Activated CD8-positive, alpha-beta memory T cell treated with anti-CD3 and anti-CD28 coated beads, Interleukin-2, amount 50 U/mL, for 4 hours (primary cell): ENCODE data around the gene PRSS56.
"Not testable (repeated sequence)": the region's sequence is repeated elsewhere in the genome, so short reads cannot be mapped to it uniquely, and the experiment has no call there.

Source experiments
- DNase-seq: peaks from one replicate; pipeline ENCODE4 v3.0.0-alpha.2; 2020

PRSS56 gene

DNA sequence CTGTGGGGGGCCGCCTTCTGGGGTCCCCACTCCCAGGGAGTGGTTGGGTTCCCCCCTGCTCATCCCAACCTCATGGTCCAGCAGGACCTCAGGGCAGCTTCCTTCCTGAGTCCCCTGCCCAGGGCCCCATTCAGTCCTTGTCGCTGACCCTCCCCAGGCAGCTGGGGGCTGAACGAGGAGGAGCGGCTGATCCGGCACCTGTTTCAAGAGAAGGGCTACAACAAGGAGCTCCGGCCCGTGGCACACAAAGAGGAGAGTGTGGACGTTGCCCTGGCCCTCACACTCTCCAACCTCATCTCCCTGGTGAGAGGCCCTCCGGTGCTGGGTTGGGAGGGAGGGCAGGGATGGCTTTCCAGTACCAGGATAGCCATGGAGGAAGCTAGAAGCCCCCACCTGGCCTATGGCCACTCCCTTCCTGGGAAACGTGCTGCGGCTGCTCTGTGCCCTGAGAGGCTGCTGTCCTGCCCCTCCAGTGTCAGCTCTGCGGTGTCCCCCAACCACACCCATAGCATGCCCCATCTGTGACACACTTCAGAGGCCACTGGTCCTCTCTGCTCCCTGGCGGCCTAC, 6.3 kb downstream of the PRSS56 start:
- no peak for DNase-seq

- no peak for DNase-seq
These were observed 7.8 kb downstream of the PRSS56 start for GRCh38 chr2:232527905-232528470.

DNA sequence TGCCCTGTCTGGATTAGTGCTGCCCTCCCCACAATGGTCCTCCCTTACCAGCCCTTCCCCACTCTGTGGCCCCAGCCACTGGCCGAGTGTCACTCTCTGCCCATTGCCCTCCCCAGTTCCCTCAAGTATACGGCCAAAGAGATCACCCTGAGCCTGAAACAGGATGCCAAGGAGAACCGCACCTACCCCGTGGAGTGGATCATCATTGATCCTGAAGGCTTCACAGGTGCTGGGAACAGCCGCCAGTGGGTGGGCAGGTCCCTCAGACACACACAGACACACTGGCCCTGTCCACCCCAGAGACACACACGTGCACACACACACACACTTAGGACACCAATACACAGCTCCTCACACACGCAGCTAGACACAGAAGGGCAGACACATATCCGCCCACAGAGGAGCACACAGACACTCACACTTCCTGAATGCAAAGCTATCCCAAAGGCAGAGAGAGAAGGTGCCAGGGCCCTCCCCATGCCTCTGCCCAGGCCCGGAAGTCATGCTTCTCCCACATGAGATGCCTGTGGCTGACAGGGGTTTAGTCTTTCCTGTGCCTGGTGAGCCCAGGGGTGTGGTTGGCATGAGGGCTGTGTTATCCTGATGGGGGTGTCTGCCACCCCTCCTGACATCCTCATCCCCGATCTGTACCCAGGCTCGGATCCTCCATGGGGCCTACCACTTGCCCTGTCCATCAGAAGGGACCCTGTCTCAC, 8.7 kb downstream of the PRSS56 start:
- DNase-seq = no peak

DNA sequence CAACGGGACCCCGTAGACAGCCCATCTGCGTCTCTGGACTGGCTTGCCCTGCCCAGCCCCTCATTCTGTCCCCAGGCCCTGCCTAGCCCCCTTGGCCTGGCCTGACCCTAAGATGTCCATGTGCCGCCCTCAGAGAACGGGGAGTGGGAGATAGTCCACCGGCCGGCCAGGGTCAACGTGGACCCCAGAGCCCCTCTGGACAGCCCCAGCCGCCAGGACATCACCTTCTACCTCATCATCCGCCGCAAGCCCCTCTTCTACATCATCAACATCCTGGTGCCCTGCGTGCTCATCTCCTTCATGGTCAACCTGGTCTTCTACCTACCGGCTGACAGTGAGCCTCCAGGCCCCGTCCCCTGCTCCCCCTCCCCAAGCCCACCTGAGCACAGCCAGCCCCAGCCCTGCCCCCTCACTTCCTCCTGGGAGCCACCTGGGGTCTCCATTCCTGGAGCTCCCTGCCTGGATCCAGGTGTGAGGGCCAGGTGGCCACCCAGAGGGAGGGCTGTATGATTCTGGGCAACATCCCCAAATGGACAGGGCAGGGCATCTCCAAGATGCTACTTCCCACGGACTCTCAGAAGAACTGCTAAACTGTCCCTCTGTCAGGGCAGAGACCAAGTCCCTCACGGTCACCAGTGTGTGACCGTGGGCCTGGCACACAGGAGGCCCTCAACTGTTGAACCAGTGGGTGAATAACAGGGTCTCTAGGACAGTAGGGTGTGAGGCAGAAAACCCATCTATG, 9.8 kb downstream of the PRSS56 start:
- DNase-seq = no peak

DNA sequence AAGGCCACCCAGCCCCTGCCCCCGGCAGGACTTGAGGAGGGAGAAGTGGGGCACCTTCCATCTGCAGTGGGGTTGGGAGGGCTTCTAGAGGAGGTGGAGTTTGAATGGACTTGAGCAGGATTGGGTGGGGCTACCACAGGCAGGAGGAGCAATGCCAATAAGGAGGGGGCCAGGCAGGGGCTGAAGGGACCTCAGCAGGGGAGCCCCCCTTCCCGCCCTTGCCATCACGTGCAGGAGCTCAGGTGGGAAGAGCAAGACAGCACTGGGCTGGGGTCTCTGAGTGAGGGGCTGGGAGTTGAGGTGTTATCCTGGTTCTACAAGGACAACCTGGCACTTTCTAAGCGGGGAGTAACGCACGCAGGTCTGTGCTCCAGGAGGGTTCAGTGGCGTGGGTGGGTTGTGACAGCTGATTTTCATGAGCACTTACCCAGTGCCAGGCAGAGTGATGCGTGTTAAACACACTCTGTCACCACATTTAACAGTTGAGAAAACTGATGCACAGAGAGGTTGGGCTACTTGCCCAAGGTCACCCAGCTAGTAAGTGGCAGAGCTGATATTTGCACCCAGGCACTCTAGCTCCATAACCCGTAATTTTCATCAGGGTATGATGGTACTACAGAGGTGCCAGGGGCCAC, 10.6 kb downstream of the PRSS56 start:
- DNase-seq = no peak

- no peak for DNase-seq
These were observed 12.2 kb downstream of the PRSS56 start for GRCh38 chr2:232532419-232532818.

GRCh38 chr2:232532821-232533220, 12.6 kb downstream of the PRSS56 start:
- DNase-seq = not testable (repeated sequence)

- no peak for DNase-seq
These were observed 13.9 kb downstream of the PRSS56 start for GRCh38 chr2:232533944-232534710.

DNA sequence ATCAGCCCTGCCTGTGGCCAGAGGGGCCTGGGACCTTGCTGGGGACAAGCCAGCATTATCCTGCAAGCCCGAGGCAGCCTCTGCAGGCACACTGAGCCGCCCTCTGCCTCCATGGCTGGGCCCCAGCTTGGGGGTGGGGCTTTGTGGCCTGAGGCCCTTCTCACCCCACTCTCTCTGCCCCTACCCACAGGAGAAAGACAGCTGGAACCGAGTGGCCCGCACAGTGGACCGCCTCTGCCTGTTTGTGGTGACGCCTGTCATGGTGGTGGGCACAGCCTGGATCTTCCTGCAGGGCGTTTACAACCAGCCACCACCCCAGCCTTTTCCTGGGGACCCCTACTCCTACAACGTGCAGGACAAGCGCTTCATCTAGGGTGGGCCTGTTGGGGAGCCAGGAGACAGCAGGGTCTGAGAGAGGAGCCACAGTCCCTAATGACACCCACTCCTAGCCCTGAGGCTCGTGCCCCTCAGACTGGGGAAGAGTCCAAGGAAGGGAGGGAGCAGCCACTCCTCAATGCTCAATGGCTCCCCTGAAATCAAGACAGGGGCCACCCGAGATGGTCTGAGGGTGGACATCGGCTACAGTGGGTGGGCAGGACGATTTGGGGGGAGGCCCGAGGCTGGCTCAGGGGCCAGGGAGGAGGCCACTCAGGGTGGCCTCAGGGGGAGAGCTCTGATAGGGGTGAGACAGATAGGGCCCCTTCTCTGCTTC, 14.9 kb downstream of the PRSS56 start:
- no peak for DNase-seq

DNA sequence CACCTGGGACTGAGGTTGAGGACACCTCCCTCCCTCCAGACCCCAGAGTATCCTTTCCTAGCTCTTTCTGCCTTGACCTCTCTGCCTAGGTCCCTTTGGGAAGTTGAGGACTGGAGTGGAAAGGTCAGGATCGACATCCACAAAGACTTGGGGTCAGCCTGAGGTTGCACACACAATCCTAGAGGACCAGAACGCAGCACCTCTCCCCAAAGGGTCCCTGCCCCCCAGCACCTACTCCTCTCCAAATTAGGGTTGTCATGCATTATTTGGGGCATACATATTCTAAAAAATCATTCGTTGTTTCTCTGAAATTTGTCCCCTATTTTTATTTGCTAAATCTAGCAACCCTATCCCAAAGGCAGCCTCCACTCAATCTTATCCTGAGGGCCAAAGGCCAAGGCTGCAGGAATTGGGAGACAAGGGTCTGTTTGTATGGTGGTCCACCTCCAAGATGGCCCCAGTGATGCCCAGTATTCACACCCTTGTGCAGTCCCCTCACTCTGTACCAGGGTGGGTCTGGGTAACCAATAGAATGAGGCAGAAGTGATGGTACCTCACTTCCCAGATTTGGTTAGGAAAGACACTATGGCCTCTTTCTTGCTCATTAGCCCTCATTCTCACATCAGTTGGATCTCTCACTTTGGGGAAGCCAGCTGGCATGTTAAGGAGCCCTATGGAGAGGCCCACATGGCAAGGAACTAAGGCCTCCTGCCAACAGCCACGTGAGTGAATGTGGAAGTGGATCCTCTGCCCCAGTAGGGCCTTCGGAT, 15.8 kb downstream of the PRSS56 start:
- DNase-seq = no peak

DNA sequence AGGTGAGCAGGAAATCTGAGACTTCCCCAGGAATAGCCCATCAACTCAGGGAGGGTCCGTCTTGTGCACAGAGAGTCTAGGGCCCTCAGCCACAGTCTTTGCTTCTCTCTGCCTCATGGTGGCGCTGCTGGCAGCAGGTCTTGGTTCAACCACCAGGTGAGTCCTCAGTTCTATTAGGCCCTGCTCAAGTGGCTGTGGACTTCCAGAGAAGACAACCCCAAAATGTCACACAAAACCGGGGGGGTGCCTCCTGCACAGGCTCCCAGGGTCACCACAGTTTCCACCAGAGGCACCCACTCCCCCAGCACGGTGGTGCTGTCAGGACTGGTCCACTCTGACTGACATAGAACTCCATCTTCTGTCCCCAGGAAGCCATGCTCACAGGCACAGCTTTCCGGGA, 16.9 kb downstream of the PRSS56 start:
- DNase-seq = no peak

DNA sequence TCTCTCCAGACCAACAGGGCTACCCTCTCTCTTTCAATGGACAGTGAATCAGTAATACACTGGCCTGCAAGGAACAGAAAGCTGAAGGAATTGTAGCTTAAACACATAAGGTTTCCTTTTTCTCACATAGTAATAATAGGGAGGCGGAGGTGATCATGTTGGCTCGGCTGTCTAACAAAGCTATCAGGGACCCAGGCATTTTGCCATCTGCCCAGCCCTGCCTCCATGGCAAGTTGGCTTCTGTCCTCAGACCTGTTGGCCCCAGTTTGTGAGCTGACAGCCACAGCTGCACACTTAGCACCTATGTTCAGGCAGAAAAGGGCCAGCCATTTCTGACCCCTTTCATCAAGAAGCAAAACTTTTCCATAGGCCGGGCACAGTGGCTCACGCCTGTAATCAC, 17.3 kb downstream of the PRSS56 start:
- DNase-seq = no peak

DNA sequence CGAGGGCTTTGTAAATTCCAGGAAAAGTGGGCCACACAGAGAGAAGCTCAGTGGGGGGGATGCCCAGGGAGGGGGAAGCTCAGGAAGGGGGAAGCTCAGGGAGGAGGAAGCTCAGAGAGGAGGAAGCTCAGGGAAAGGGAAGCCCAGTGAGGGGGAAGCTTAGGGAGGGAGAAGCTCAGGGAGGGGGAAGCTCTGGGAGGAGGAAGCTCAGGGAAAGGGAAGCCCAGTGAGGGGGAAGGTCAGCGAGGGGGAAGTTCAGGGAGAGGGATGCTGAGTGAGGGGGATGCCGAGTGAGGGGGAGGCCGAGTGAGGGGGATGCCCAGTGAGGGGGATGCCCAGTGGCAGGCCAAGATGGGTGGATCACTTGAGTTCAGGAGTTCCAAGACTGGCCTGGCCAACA, 18.5 kb downstream of the PRSS56 start:
- no peak for DNase-seq

GRCh38 chr2:232539298-232540231, 19.4 kb downstream of the PRSS56 start, which contains the start of gene CHRNG:
Gene CHRNG (plus strand): TSS chr2:232539692. CDS start chr2:232539748, 56 bp downstream.
- DNase-seq = no peak

GRCh38 chr2:232540441-232541041, 20.4 kb downstream of the PRSS56 start:
- no peak for DNase-seq

- no peak for DNase-seq
These were observed 21.2 kb downstream of the PRSS56 start for GRCh38 chr2:232541195-232541960.

- DNase-seq = no peak
These were observed 21.9 kb downstream of the PRSS56 start for GRCh38 chr2:232541961-232542714.
